DOHH2 (cell line): Measurements from ENCODE around the gene BBX.

Experiments
- EZH2phosphoT487 ChIP-seq: fragments of 200-600 bp; sonication (generic); IDR thresholded peaks from 2 replicates; pipeline ENCODE4 v1.6.1; 2017; ENCODE audit warnings: borderline replicate concordance, mild to moderate bottlenecking, antibody characterized with exemption, low read length, moderate library complexity, mixed read lengths
- TF ChIP-seq, protein P1 (sequence below): fragments of 200-600 bp; sonication (generic); IDR thresholded peaks from one replicate; pipeline ENCODE4 v1.5.1; 2014; ENCODE audit warnings: antibody characterized with exemption, mild to moderate bottlenecking, low read depth, low read length; ENCODE audit not compliant: poor library complexity, severe bottlenecking

DNA sequence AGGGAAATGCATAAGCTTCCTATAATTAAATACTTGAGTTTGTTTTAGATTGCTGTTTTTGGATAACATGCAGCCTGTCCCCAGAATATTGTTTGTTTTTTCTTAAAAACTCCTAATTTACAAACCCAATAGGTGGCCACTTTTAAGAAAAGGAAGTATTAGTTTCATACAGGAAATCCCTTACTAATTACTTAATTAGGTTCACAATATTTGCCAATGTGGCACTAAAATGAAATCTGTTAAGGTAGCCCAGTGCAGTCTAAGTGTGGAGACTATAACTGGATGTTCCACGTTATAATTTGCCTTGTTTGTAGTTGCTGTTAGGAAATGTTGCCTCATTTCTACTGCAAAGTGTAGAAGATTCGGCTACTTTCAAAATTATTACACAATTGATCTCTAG is 195.8 kb downstream of the BBX start:
- TF ChIP-seq, protein P1, sequence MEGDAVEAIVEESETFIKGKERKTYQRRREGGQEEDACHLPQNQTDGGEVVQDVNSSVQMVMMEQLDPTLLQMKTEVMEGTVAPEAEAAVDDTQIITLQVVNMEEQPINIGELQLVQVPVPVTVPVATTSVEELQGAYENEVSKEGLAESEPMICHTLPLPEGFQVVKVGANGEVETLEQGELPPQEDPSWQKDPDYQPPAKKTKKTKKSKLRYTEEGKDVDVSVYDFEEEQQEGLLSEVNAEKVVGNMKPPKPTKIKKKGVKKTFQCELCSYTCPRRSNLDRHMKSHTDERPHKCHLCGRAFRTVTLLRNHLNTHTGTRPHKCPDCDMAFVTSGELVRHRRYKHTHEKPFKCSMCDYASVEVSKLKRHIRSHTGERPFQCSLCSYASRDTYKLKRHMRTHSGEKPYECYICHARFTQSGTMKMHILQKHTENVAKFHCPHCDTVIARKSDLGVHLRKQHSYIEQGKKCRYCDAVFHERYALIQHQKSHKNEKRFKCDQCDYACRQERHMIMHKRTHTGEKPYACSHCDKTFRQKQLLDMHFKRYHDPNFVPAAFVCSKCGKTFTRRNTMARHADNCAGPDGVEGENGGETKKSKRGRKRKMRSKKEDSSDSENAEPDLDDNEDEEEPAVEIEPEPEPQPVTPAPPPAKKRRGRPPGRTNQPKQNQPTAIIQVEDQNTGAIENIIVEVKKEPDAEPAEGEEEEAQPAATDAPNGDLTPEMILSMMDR, result no peak
- TF ChIP-seq EZH2phosphoT487, result no peak
